ENCODE results near the gene EIF4E3. TPM values are rescaled to one million over a fixed set of nuclear protein-coding genes. Genes with fewer than 3 reads are reported as not detected.

EIF4E3 gene
- total RNA-seq, 4 donors from 2014 or later: 20.6 to 40.8 (median 23.9) TPM

- no peak for DNase-seq
- peaks cover 0 to 10% (median 0%) of the 10 kb centered on the region in 4 donors for H3K4me1 ChIP-seq
- H3K36me3 ChIP-seq: peaks cover 0 to 21% (median 0%) of the 10 kb centered on the region in 3 donors
- H3K27ac ChIP-seq: no peak overlapping the region
- H3K27me3 ChIP-seq: no peaks in the 10 kb centered on the region
- H3K4me3 ChIP-seq: no peak overlapping the region
- H3K9me3 ChIP-seq: no peaks in the 10 kb centered on the region
- no peak for TF ChIP-seq POLR2A (IDR thresholded peaks at IDR 0.05)
- TF ChIP-seq CTCF (IDR thresholded peaks at IDR 0.05): peak; percentile 13 to 89 (median 72)
These were observed 14.2 kb downstream of the EIF4E3 start for GRCh38 chr3:71710906-71711494.

GRCh38 chr3:71709908-71710511 lies 15.2 kb downstream of the EIF4E3 start:
- no peak for DNase-seq
- H3K4me3 ChIP-seq: no peak overlapping the region
- H3K9me3 ChIP-seq: no peaks in the 10 kb centered on the region
- TF ChIP-seq CTCF (IDR thresholded peaks at IDR 0.05) (no peak), POLR2A (IDR thresholded peaks at IDR 0.05) (no peak)
- peaks cover 0 to 31% (median 0%) of the 10 kb centered on the region in 3 donors for H3K36me3 ChIP-seq
- peaks cover 0 to 10% (median 0%) of the 10 kb centered on the region in 4 donors for H3K4me1 ChIP-seq
- no peaks in the 10 kb centered on the region for H3K27me3 ChIP-seq
- no peak overlapping the region for H3K27ac ChIP-seq

- TF ChIP-seq CTCF (IDR thresholded peaks at IDR 0.05) (no peak), POLR2A (IDR thresholded peaks at IDR 0.05) (no peak)
- Histone ChIP-seq H3K27me3 (no peaks in the 10 kb centered on the region), H3K4me1 (peaks cover 0 to 10% (median 0%) of the 10 kb centered on the region in 4 donors), H3K27ac (no peak overlapping the region), H3K9me3 (no peaks in the 10 kb centered on the region), H3K4me3 (no peak overlapping the region), H3K36me3 (peaks cover 0 to 31% (median 0%) of the 10 kb centered on the region in 3 donors)
- no peak for DNase-seq
These were observed 16.6 kb downstream of the EIF4E3 start for GRCh38 chr3:71708476-71709105.

GRCh38 chr3:71707595-71707994 lies 17.6 kb downstream of the EIF4E3 start:
- no peaks in the 10 kb centered on the region for H3K9me3 ChIP-seq
- H3K4me3 ChIP-seq: no peak overlapping the region
- H3K36me3 ChIP-seq: peaks cover 0 to 35% (median 0%) of the 10 kb centered on the region in 3 donors
- peaks cover 0 to 10% (median 0%) of the 10 kb centered on the region in 4 donors for H3K4me1 ChIP-seq
- no peaks in the 10 kb centered on the region for H3K27me3 ChIP-seq
- no peak for TF ChIP-seq CTCF (IDR thresholded peaks at IDR 0.05)
- TF ChIP-seq POLR2A (IDR thresholded peaks at IDR 0.05): no peak
- H3K27ac ChIP-seq: no peak overlapping the region
- DNase-seq: no peak

DNA sequence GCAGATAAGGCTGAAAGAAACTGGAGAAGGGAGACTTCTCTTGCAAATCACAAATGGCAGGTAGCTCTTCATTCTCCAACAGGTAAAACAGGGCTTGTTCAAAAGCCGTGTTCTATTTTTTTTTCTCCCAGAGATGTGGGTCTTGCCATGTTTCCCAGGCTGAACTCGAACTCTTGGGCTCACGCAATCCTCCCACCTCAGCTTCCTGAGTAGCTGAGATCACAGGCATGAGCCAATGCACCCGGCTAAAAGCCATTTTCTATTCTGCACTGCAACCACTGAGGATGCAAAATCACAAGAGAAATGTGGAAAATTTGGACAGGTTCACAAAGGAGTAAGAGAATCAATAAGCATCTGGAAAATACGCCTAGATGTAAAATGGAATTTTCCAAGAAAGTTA lies 19.5 kb downstream of the EIF4E3 start:
- no peak overlapping the region for H3K27ac ChIP-seq

More for the DNA sequence above, 19.5 kb downstream of the EIF4E3 start:
- Histone ChIP-seq H3K4me3 (no peak overlapping the region), H3K27me3 (no peaks in the 10 kb centered on the region), H3K36me3 (peaks cover 0 to 35% (median 0%) of the 10 kb centered on the region in 3 donors), H3K9me3 (no peaks in the 10 kb centered on the region), H3K4me1 (peaks cover 0 to 8% (median 0%) of the 10 kb centered on the region in 4 donors)
- TF ChIP-seq POLR2A (IDR thresholded peaks at IDR 0.05) (no peak), CTCF (IDR thresholded peaks at IDR 0.05) (no peak)
- DNase-seq: no peak
